Measurements from ENCODE around the gene ACSF3. TPM values are rescaled to one million over a fixed set of nuclear protein-coding genes. Genes with fewer than 3 reads are reported as not detected.

Gene ACSF3
- total RNA-seq, 1 donor from 2014 or later = 32.0 TPM

DNA sequence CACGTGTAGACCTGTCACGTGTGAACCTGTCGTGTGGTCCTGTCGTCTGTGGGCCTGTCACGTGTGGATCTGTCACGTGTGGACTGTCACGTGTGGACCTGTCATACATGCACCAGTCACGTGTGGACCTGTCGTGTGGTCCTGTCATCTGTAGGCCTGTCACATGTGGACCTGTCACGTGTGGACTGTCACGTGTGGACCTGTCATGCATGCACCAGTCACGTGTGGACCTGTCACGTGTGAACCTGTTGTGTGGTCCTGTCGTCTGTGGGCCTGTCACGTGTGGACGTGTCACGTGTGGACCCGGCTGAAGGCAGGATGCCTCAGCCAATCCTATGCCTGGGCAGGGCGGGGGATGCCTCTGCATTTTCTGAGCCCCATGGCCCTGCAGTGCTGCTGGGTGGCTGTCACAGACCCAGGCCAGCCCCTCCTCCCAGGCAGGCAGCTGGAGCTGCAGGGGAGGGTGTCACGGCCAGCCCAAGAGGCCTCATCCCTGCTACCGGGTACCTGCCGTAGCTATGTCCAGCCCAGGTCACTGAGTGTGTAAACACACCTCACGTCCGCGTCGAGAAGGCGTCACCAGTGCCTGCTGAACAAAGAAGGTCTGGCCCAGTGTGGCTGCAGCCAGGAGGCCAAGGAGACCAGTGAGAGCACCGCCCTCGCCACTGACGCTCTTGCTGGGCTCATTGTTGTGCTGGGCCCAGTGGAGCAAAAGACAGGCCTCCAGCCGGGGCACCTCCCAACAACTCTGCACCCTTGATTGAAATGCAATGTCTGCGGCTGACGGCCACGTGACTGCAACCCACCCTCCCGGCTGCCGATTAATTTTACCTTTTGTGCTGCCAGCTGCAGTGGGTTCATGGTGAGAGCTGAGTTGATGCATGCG, 18.6 kb upstream of the ACSF3 start:
- DNase-seq = no peak
- intact Hi-C loops (cut with DNase I) = no loop called here

DNA sequence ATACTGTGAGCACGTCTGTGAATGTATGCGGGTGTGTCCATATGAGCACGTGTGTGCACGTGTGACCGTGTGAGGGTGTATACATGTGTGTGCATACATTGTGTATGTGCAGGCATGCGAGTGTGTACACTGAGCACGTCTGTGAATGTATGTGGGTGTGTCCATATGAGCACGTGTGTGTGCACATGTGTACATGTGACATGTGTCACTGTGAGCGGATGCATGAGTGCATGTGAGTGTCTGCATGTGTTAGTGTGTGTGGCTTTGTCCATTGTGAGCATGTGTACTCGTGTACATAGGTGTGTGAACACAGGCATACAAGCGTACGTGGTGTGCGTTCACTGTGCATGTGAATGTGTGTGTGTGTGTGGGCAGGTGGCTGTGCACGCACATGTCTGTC, 17.5 kb upstream of the ACSF3 start:
- intact Hi-C loops (cut with DNase I) = no loop called here
- TF ChIP-seq, protein P1, sequence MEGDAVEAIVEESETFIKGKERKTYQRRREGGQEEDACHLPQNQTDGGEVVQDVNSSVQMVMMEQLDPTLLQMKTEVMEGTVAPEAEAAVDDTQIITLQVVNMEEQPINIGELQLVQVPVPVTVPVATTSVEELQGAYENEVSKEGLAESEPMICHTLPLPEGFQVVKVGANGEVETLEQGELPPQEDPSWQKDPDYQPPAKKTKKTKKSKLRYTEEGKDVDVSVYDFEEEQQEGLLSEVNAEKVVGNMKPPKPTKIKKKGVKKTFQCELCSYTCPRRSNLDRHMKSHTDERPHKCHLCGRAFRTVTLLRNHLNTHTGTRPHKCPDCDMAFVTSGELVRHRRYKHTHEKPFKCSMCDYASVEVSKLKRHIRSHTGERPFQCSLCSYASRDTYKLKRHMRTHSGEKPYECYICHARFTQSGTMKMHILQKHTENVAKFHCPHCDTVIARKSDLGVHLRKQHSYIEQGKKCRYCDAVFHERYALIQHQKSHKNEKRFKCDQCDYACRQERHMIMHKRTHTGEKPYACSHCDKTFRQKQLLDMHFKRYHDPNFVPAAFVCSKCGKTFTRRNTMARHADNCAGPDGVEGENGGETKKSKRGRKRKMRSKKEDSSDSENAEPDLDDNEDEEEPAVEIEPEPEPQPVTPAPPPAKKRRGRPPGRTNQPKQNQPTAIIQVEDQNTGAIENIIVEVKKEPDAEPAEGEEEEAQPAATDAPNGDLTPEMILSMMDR (IDR thresholded peaks at IDR 0.05) = no peak
- Histone ChIP-seq H3K27ac (no peak overlapping the region), H3K4me3 (no peak overlapping the region), H3K36me3 (no peaks in the 10 kb centered on the region), H3K4me1 (no peaks in the 10 kb centered on the region), H3K27me3 (peaks cover 16% of the 10 kb centered on the region), H3K9me3 (no peaks in the 10 kb centered on the region)
- ATAC-seq (no peak), DNase-seq (no peak)

More for the DNA sequence above, 18.6 kb upstream of the ACSF3 start:
- Histone ChIP-seq H3K4me1 (no peaks in the 10 kb centered on the region), H3K27ac (no peak overlapping the region), H3K9me3 (no peaks in the 10 kb centered on the region), H3K36me3 (no peaks in the 10 kb centered on the region), H3K4me3 (no peak overlapping the region), H3K27me3 (peaks cover 16% of the 10 kb centered on the region)
- ATAC-seq = no peak
- TF ChIP-seq, protein P1 (IDR thresholded peaks at IDR 0.05) = no peak

GRCh38 chr16:89077076-89077475, 16.6 kb upstream of the ACSF3 start:
- no peaks in the 10 kb centered on the region for H3K36me3 ChIP-seq
- no peak overlapping the region for H3K27ac ChIP-seq
- TF ChIP-seq, protein P1 (IDR thresholded peaks at IDR 0.05) = no peak
- ATAC-seq = no peak
- no peaks in the 10 kb centered on the region for H3K4me1 ChIP-seq
- peaks cover 10% of the 10 kb centered on the region for H3K27me3 ChIP-seq
- no peak for DNase-seq
- H3K4me3 ChIP-seq = no peak overlapping the region
- no peaks in the 10 kb centered on the region for H3K9me3 ChIP-seq
- intact Hi-C loops (cut with DNase I) = no loop called here

DNA sequence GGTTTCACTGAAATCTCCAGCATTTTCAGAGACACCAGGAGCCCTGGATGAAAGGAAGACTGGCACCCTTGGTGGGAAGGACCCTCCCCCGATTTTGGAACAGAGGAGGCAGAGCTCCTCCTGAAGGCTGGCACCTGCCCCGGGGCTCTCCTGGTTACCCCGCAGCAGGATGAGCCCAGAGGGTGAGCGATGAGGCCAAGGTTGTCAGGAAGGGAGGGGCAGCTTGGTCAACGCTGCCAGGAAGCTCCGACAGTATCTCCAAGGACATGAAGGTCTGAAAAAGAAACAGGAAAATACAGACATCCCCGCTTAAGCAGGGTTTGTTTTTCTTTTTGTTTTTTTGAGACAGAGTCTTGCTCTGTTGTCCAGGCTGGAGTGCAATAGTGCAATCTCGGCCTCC, 15.5 kb upstream of the ACSF3 start:
- H3K9me3 ChIP-seq = no peaks in the 10 kb centered on the region
- intact Hi-C loops (cut with DNase I) = no loop called here
- no peak for DNase-seq
- H3K27me3 ChIP-seq = no peaks in the 10 kb centered on the region
- H3K36me3 ChIP-seq = no peaks in the 10 kb centered on the region
- no peak overlapping the region for H3K4me3 ChIP-seq
- TF ChIP-seq, protein P1 (IDR thresholded peaks at IDR 0.05) = no peak
- no peak for ATAC-seq
- no peak overlapping the region for H3K27ac ChIP-seq
- no peaks in the 10 kb centered on the region for H3K4me1 ChIP-seq

GRCh38 chr16:89079434-89079980, 14.1 kb upstream of the ACSF3 start:
- no peak overlapping the region for H3K4me3 ChIP-seq
- no peaks in the 10 kb centered on the region for H3K9me3 ChIP-seq
- no peak for DNase-seq
- intact Hi-C loops (cut with DNase I) = no loop called here
- H3K27me3 ChIP-seq = no peaks in the 10 kb centered on the region
- ATAC-seq = no peak
- TF ChIP-seq, protein P1 (IDR thresholded peaks at IDR 0.05) = no peak
- no peaks in the 10 kb centered on the region for H3K4me1 ChIP-seq
- H3K36me3 ChIP-seq = no peaks in the 10 kb centered on the region
- H3K27ac ChIP-seq = no peak overlapping the region

Data from upper lobe of right lung (tissue), 1 donor.